SK-N-SH treated with all-trans-retinoic acid at 6 μM for 48 hours (cell line): ENCODE data around the gene WWP2.

Experiments used
- ATAC-seq: fragments of 200-7000 bp; cut with Tn5 transposase; 3 replicates; pipeline ENCODE4 v1.9.1; 2020; ENCODE audit warnings: mild to moderate bottlenecking, moderate library complexity
- ARNTL ChIP-seq: fragments of 450-650 bp; formaldehyde crosslinking; IDR thresholded peaks from 2 replicates; pipeline ENCODE4 v1.5.0; 2020; ENCODE audit warnings: low read depth, mild to moderate bottlenecking, moderate library complexity, borderline replicate concordance
- BACH2 ChIP-seq: fragments of 250-450 bp; sonication (Bioruptor Pico); IDR thresholded peaks from 2 replicates; pipeline ENCODE4 v1.9.0; 2021; ENCODE audit warnings: mild to moderate bottlenecking, borderline replicate concordance
- CREB5 ChIP-seq: fragments of 250-450 bp; sonication (Bioruptor Pico); IDR thresholded peaks from 2 replicates; pipeline ENCODE4 v1.5.1; 2020; ENCODE audit warnings: low read depth, mild to moderate bottlenecking, moderate library complexity
- CSDC2 ChIP-seq: fragments of 250-450 bp; sonication (Bioruptor Pico); IDR thresholded peaks from 2 replicates; pipeline ENCODE4 v1.5.0; 2020; ENCODE audit warnings: mild to moderate bottlenecking, moderate library complexity
- CSRNP3 ChIP-seq: fragments of 250-450 bp; sonication (Bioruptor Pico); IDR thresholded peaks from 2 replicates; pipeline ENCODE4 v1.5.1; 2021; ENCODE audit warnings: mild to moderate bottlenecking, moderate library complexity
- ESRRG ChIP-seq: fragments of 250-450 bp; sonication (Bioruptor Pico); IDR thresholded peaks from 2 replicates; pipeline ENCODE4 v1.6.1; 2021; ENCODE audit warnings: mild to moderate bottlenecking
- GLIS3 ChIP-seq: fragments of 250-450 bp; sonication (Bioruptor Pico); IDR thresholded peaks from 2 replicates; pipeline ENCODE4 v1.5.0; 2020; ENCODE audit warnings: mild to moderate bottlenecking, moderate library complexity
- ISL1 ChIP-seq: fragments of 250-450 bp; sonication (Bioruptor Pico); IDR thresholded peaks from 2 replicates; pipeline ENCODE4 v2.1.2; 2022; ENCODE audit warnings: mild to moderate bottlenecking, moderate library complexity
- PATZ1 ChIP-seq: fragments of 250-450 bp; sonication (Bioruptor Pico); IDR thresholded peaks from 2 replicates; pipeline ENCODE4 v1.8.0; 2020; ENCODE audit warnings: mild to moderate bottlenecking, moderate library complexity, borderline replicate concordance
- POU6F1 ChIP-seq: fragments of 250-450 bp; sonication (Bioruptor Pico); IDR thresholded peaks from 2 replicates; pipeline ENCODE4 v1.8.0; 2021; ENCODE audit warnings: low read depth, mild to moderate bottlenecking, moderate library complexity, borderline replicate concordance
- PPARA ChIP-seq: fragments of 250-450 bp; sonication (Bioruptor Pico); IDR thresholded peaks from 2 replicates; pipeline ENCODE4 v1.5.0; 2020; ENCODE audit warnings: mild to moderate bottlenecking, borderline replicate concordance
- RARB ChIP-seq: fragments of 250-450 bp; sonication (Bioruptor Pico); IDR thresholded peaks from 2 replicates; pipeline ENCODE4 v1.8.0; 2021; ENCODE audit warnings: mild to moderate bottlenecking, moderate library complexity
- SNAI2 ChIP-seq: fragments of 250-450 bp; sonication (Bioruptor Pico); IDR thresholded peaks from 2 replicates; pipeline ENCODE4 v1.5.0; 2020; ENCODE audit warnings: mild to moderate bottlenecking, moderate library complexity
- TCF4 ChIP-seq: fragments of 250-450 bp; sonication (Bioruptor Pico); IDR thresholded peaks from 2 replicates; pipeline ENCODE4 v1.8.0; 2021; ENCODE audit warnings: mild to moderate bottlenecking, moderate library complexity, borderline replicate concordance
- TOX ChIP-seq: fragments of 250-450 bp; sonication (Bioruptor Pico); IDR thresholded peaks from 2 replicates; pipeline ENCODE4 v1.8.0; 2021; ENCODE audit warnings: mild to moderate bottlenecking, moderate library complexity, borderline replicate concordance
- TSHZ2 ChIP-seq: fragments of 250-450 bp; sonication (Bioruptor Pico); IDR thresholded peaks from 2 replicates; pipeline ENCODE4 v1.5.0; 2020; ENCODE audit warnings: mild to moderate bottlenecking, moderate library complexity
- ZC3H10 ChIP-seq: fragments of 250-450 bp; sonication (Bioruptor Pico); IDR thresholded peaks from 2 replicates; pipeline ENCODE4 v1.5.1; 2021; ENCODE audit warnings: mild to moderate bottlenecking, moderate library complexity
- ZFP3 ChIP-seq: fragments of 250-450 bp; sonication (Bioruptor Pico); IDR thresholded peaks from 2 replicates; pipeline ENCODE4 v1.5.0; 2020; ENCODE audit warnings: mild to moderate bottlenecking, moderate library complexity
- ZFP30 ChIP-seq: fragments of 450-650 bp; formaldehyde crosslinking; IDR thresholded peaks from 2 replicates; pipeline ENCODE4 v1.5.0; 2022; ENCODE audit warnings: mild to moderate bottlenecking, moderate library complexity
- ZNF565 ChIP-seq: fragments of 450-650 bp; formaldehyde crosslinking; conservative IDR thresholded peaks from 2 replicates; pipeline ENCODE4 v1.5.0; 2020; ENCODE audit warnings: low read depth, mild to moderate bottlenecking, moderate library complexity
- ZNF70 ChIP-seq: fragments of 450-650 bp; formaldehyde crosslinking; IDR thresholded peaks from 2 replicates; pipeline ENCODE4 v1.5.0; 2020; ENCODE audit warnings: mild to moderate bottlenecking, moderate library complexity

WWP2 gene

GRCh38 chr16:69892378-69892777, 130.2 kb downstream of the WWP2 start (continued):
- no peak for TF ChIP-seq PPARA
- no peak for TF ChIP-seq CSRNP3 (CRISPR knock-in tag)

GRCh38 chr16:69893106-69893505, 131.0 kb downstream of the WWP2 start:
- no peak for ATAC-seq
- TF ChIP-seq ZC3H10: no peak
- no peak for TF ChIP-seq GLIS3 (CRISPR knock-in tag)
- TF ChIP-seq ZNF70: no peak
- TF ChIP-seq, all 23 proteins: peak for 0

GRCh38 chr16:69894676-69895075, 132.5 kb downstream of the WWP2 start:
- ATAC-seq: no peak
- TF ChIP-seq PATZ1 (CRISPR knock-in tag): no peak
- TF ChIP-seq PPARA: no peak
- no peak for TF ChIP-seq TSHZ2 (CRISPR knock-in tag)
- no peak for TF ChIP-seq ZNF565 (CRISPR knock-in tag)
- no peak for TF ChIP-seq ESRRG (CRISPR knock-in tag)
- TF ChIP-seq ZC3H10: no peak
- no peak for TF ChIP-seq ZFP30 (CRISPR knock-in tag)
- TF ChIP-seq BACH2 (CRISPR knock-in tag): no peak
- TF ChIP-seq TCF4: no peak
- TF ChIP-seq ARNTL (CRISPR knock-in tag): no peak
- TF ChIP-seq, all 23 proteins: peak for 0

- ATAC-seq: no peak
- TF ChIP-seq POU6F1 (CRISPR knock-in tag): no peak
- TF ChIP-seq CREB5: no peak
- TF ChIP-seq ZFP30 (CRISPR knock-in tag): no peak
- no peak for TF ChIP-seq ISL1 (CRISPR knock-in tag)
- TF ChIP-seq SNAI2: no peak
- TF ChIP-seq RARB: no peak
- TF ChIP-seq TOX (CRISPR knock-in tag): no peak
- TF ChIP-seq ARNTL (CRISPR knock-in tag): no peak
- no peak for TF ChIP-seq ZNF565 (CRISPR knock-in tag)
- no peak for TF ChIP-seq TSHZ2 (CRISPR knock-in tag)
- no peak for TF ChIP-seq ZNF70
- no peak for TF ChIP-seq CSRNP3 (CRISPR knock-in tag)
- TF ChIP-seq CSDC2 (CRISPR knock-in tag): no peak
- no peak for TF ChIP-seq ZFP3 (CRISPR knock-in tag)
- TF ChIP-seq BACH2 (CRISPR knock-in tag): no peak
- TF ChIP-seq ZC3H10: no peak
- no peak for TF ChIP-seq PPARA
- no peak for TF ChIP-seq ESRRG (CRISPR knock-in tag)
Measured at GRCh38 chr16:69903865-69904415, 141.8 kb downstream of the WWP2 start.
